Trophoblast cell (in vitro differentiated cells and primary cell): ENCODE measurements around the gene PLBD1.

Source experiments
- DNase-seq, 2 donors: peaks; one replicate each; pipeline ENCODE4 v3.0.0-alpha.2; 2016
- H2AFZ ChIP-seq: 2 replicates; pipeline ENCODE4 v1.6.1; 2013; ENCODE audit warnings: low read length, moderate library complexity, mild to moderate bottlenecking; ENCODE audit not compliant: insufficient read depth, poor library complexity
- H2AK5ac ChIP-seq: 2 replicates; pipeline ENCODE4 v1.6.1; 2013; ENCODE audit warnings: mild to moderate bottlenecking, low read length
- H2BK120ac ChIP-seq: 2 replicates; pipeline ENCODE4 v1.6.1; 2013; ENCODE audit warnings: low read length, mild to moderate bottlenecking, moderate library complexity; ENCODE audit not compliant: insufficient read depth, poor library complexity
- H2BK12ac ChIP-seq: 2 replicates; pipeline ENCODE4 v1.6.1; 2013; ENCODE audit warnings: mild to moderate bottlenecking, low read length, moderate library complexity
- H2BK5ac ChIP-seq: 2 replicates; pipeline ENCODE4 v1.6.1; 2013; ENCODE audit warnings: low read length, low read depth, moderate library complexity, mild to moderate bottlenecking; ENCODE audit not compliant: poor library complexity
- H3K14ac ChIP-seq: 2 replicates; pipeline ENCODE4 v1.6.1; 2013; ENCODE audit warnings: mild to moderate bottlenecking, low read length
- H3K18ac ChIP-seq: 2 replicates; pipeline ENCODE4 v1.6.1; 2013; ENCODE audit warnings: mild to moderate bottlenecking, low read length
- H3K23ac ChIP-seq: 2 replicates; pipeline ENCODE4 v1.6.1; 2013; ENCODE audit warnings: low read length
- H3K27ac ChIP-seq: 2 replicates; pipeline ENCODE4 v1.5.1; 2013; ENCODE audit warnings: low read depth, mild to moderate bottlenecking, inconsistent platforms, low read length, moderate library complexity
- H3K27me3 ChIP-seq: 2 replicates; pipeline ENCODE4 v1.6.1; 2013; ENCODE audit warnings: inconsistent platforms, mild to moderate bottlenecking, low read length, moderate library complexity; ENCODE audit not compliant: insufficient read depth
- H3K36me3 ChIP-seq, 2 experiments: 1 replicate in 1 of 2; 2 replicates in 1 of 2; pipeline ENCODE4 v1.6.1; 2013; ENCODE audit warnings: low read length in 2 of 2, mild to moderate bottlenecking in 2 of 2, moderate library complexity in 1 of 2; ENCODE audit not compliant: insufficient read depth in 2 of 2, control insufficient read depth in 1 of 2
- H3K4ac ChIP-seq: 2 replicates; pipeline ENCODE4 v1.6.1; 2013; ENCODE audit warnings: low read depth, mild to moderate bottlenecking, low read length, moderate library complexity
- H3K4me1 ChIP-seq, 2 experiments: 1 replicate in 1 of 2; 2 replicates in 1 of 2; pipeline ENCODE4 v1.6.1; 2013; ENCODE audit warnings: low read length in 2 of 2, mild to moderate bottlenecking in 2 of 2, moderate library complexity in 1 of 2; ENCODE audit not compliant: insufficient read depth in 2 of 2, control insufficient read depth in 1 of 2
- H3K4me2 ChIP-seq: 2 replicates; pipeline ENCODE4 v1.6.1; 2013; ENCODE audit warnings: inconsistent platforms, mild to moderate bottlenecking, low read length, moderate library complexity
- H3K4me3 ChIP-seq: 2 replicates; pipeline ENCODE4 v1.5.1; 2013; ENCODE audit warnings: mild to moderate bottlenecking, low read depth, low read length, inconsistent platforms
- H3K79me1 ChIP-seq: one replicate; pipeline ENCODE4 v1.6.1; 2013; ENCODE audit warnings: low read length
- H3K79me2 ChIP-seq: 2 replicates; pipeline ENCODE4 v1.6.1; 2013; ENCODE audit warnings: low read length, mild to moderate bottlenecking; ENCODE audit not compliant: control insufficient read depth, insufficient read depth, poor library complexity
- H3K9ac ChIP-seq: 2 replicates; pipeline ENCODE4 v1.6.1; 2013; ENCODE audit warnings: mild to moderate bottlenecking, low read length
- H3K9me3 ChIP-seq: 2 replicates; pipeline ENCODE4 v1.6.1; 2013; ENCODE audit warnings: low read depth, mild to moderate bottlenecking, control low read depth, inconsistent platforms, low read length; ENCODE audit not compliant: insufficient read depth
- H4K12ac ChIP-seq: 2 replicates; pipeline ENCODE4 v1.6.1; 2013; ENCODE audit warnings: low read depth, mild to moderate bottlenecking, low read length, moderate library complexity
- H4K8ac ChIP-seq: 2 replicates; pipeline ENCODE4 v1.6.1; 2013; ENCODE audit warnings: low read depth, mild to moderate bottlenecking, low read length, moderate library complexity
- H4K91ac ChIP-seq: one replicate; pipeline ENCODE4 v1.6.1; 2013; ENCODE audit warnings: low read depth, mild to moderate bottlenecking, low read length, moderate library complexity
- WGBS: extraction: QIAGEN DNeasy Blood & Tissue Kit; methylation state at CpG from one replicate; pipeline ENCODE4 v1.1.7; 2013; ENCODE audit warnings: missing lambda C conversion rate; ENCODE audit not compliant: insufficient read length, insufficient coverage; ENCODE audit errors: extremely low coverage; 5-methylcytosine and 5-hydroxymethylcytosine counted together

PLBD1 gene

DNA sequence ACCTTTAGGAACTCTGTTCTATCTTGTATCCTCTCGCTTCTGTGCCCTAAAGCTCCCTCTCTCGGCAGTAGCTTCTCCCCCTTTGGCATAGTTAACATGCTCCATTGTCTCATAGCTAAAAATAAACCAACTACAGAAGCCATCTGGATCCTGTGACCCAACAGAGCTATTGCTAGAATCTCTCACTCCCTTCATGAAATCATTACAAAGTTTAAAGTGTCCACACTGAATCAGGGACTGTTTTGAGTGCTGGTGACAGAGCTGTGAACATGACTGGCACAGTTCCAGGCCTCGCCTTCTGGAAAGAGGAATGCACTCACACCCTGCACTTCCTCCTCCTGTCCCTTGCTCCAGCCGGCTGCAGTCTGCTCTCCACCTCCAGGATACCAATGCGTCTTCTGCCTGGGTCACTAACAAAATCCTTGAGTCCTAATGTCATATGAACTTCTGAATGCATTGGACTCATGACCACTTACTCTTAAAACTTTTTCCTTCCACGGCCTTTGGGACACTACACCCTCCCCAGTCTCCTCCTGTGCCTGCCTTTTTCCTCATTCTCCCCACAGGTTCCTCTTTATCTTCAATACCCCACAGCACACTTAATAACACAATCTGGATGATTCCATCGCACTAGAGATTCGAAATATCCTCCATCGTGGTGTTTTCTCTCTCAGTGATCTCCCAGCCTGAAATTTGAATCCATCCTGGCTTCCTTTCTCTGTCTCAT, 13.2 kb downstream of the PLBD1 start:
- H3K4me3 ChIP-seq: no peak overlapping the region
- H3K18ac ChIP-seq: no peak overlapping the region
- H3K79me2 ChIP-seq: no peaks in the 10 kb centered on the region
- peak; percentile 40 to 41 for DNase-seq
- WGBS: no CpG with 5 or more reads among the region's 9 CpGs
- no peaks in the 10 kb centered on the region for H3K4me1 ChIP-seq
- H3K4ac ChIP-seq: no peak overlapping the region
- H3K79me1 ChIP-seq: no peaks in the 10 kb centered on the region
- no peaks in the 10 kb centered on the region for H3K27me3 ChIP-seq
- H4K8ac ChIP-seq: no peak overlapping the region
- no peak overlapping the region for H4K12ac ChIP-seq
- no peak overlapping the region for H4K91ac ChIP-seq
- no peak overlapping the region for H2BK12ac ChIP-seq
- no peak overlapping the region for H2AFZ ChIP-seq
- H2BK120ac ChIP-seq: no peak overlapping the region
- no peak overlapping the region for H2BK5ac ChIP-seq
- H2AK5ac ChIP-seq: no peak overlapping the region
- H3K9ac ChIP-seq: no peak overlapping the region
- no peaks in the 10 kb centered on the region for H3K9me3 ChIP-seq
- no peaks in the 10 kb centered on the region for H3K36me3 ChIP-seq
- no peak overlapping the region for H3K4me2 ChIP-seq
- no peak overlapping the region for H3K27ac ChIP-seq
- H3K14ac ChIP-seq: no peak overlapping the region
- no peak overlapping the region for H3K23ac ChIP-seq

DNA sequence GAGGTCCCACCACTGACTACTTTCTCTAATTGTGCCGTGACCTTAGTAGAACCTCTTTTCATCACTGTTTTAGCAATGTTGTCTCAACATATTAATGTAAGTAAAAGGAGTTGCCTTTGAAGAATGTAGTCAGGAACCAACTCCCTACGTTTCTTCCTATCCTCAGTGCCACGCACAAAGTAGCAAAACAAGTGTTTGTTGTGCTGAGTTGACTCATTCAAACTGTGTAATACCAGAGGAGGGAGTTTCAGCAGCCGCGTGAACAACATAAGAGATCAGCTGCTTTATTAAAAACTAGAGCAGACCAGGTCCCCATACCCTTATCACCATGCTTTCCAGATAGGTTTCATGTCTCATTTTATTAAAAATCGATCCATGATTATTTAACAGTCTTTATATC, 19.1 kb downstream of the PLBD1 start:
- DNase-seq: no peak
- Histone ChIP-seq H2BK120ac (no peak overlapping the region), H3K4me1 (no peaks in the 10 kb centered on the region), H2BK5ac (no peak overlapping the region), H3K4me3 (no peak overlapping the region), H3K18ac (no peak overlapping the region), H3K79me1 (no peaks in the 10 kb centered on the region), H3K14ac (no peak overlapping the region), H2AK5ac (no peak overlapping the region), H3K4me2 (no peak overlapping the region), H3K4ac (no peak overlapping the region), H4K91ac (no peak overlapping the region), H3K27me3 (no peaks in the 10 kb centered on the region), H4K8ac (no peak overlapping the region), H3K9me3 (no peaks in the 10 kb centered on the region), H3K27ac (no peak overlapping the region), H3K79me2 (no peaks in the 10 kb centered on the region), H3K23ac (no peak overlapping the region), H3K9ac (no peak overlapping the region), H4K12ac (no peak overlapping the region), H2AFZ (no peak overlapping the region), H3K36me3 (no peaks in the 10 kb centered on the region), H2BK12ac (no peak overlapping the region)
- no CpG with 5 or more reads among the region's 6 CpGs for WGBS

DNA sequence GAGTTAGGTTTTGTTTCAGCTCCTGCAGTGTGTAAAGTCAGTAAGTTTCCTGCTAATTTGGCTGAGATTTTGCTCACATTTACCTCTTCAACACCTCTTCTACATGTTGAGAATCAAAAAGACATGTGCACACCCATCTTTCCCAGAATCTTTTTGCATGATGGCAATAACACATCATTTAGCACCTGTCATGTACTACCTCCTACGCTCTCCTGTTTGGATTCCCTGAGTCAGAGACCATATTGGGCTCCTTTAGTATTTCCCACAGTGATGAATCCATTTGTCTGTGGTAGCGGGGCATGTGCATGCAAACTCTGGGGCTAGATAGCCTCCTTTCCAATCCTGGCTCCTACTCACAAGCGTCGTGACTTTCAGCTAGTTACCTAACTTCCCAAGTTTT, 20.1 kb downstream of the PLBD1 start:
- H2BK120ac ChIP-seq: no peak overlapping the region
- no peak overlapping the region for H4K8ac ChIP-seq
- H3K36me3 ChIP-seq: no peaks in the 10 kb centered on the region
- H2BK5ac ChIP-seq: no peak overlapping the region
- no peak overlapping the region for H2AFZ ChIP-seq
- WGBS: no CpG with 5 or more reads among the region's 4 CpGs
- no peak overlapping the region for H3K9ac ChIP-seq
- no peak overlapping the region for H4K91ac ChIP-seq
- H3K18ac ChIP-seq: no peak overlapping the region
- no peak overlapping the region for H4K12ac ChIP-seq
- no peak overlapping the region for H3K4ac ChIP-seq
- no peak overlapping the region for H3K23ac ChIP-seq
- no peak overlapping the region for H2BK12ac ChIP-seq
- H3K79me2 ChIP-seq: no peaks in the 10 kb centered on the region
- no peak overlapping the region for H3K4me2 ChIP-seq
- no peaks in the 10 kb centered on the region for H3K4me1 ChIP-seq
- no peak overlapping the region for H3K4me3 ChIP-seq
- H3K79me1 ChIP-seq: no peaks in the 10 kb centered on the region
- H3K9me3 ChIP-seq: no peaks in the 10 kb centered on the region
- no peak overlapping the region for H3K14ac ChIP-seq
- DNase-seq: no peak
- H3K27ac ChIP-seq: no peak overlapping the region
- no peaks in the 10 kb centered on the region for H3K27me3 ChIP-seq
- H2AK5ac ChIP-seq: no peak overlapping the region

DNA sequence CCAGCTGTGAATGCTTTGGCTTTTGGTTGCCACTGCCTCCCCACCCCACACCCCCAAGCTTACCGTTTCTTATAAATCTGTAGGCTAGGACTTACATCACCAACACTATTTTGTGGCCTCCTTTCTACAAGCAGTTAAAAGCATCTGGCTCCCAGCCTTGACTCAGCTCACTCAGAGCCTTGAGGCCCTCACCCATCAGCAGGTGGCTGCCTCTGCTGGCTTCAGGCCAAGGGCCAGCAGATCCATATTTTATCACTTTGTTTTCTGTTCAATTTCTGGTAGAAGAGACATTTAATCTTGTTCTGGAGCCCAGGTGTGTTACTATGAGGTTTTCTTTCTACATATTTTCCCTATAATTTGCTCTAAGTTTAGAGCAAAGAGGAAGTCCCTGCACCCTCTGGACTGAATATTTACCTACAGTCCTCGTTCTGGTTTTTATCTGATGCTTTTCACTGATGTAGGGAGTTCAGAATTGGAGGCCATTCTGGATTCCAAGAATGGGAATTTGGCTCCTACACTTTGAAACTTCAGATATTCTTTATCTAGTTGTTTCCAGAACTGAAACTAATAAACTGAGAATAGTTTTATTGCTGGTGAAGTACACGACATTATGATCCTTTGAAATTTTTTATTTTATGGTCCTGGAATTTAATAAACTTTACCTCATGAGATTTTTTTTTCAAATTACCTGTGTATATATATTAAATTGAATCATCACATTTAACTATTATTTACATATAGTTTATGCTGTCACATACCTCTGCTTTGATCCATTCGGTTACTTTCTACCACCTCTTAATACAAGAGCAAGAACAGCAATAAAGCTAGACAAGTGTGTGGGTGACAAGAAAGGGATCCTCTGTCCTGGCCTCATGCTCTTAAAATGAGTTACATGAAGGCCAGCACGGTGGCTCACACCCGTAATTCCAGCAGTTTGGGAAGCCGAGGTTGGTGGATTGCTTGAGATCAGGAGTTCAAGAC, 22.2 kb downstream of the PLBD1 start:
- Histone ChIP-seq H4K8ac (no peak overlapping the region), H3K9ac (no peak overlapping the region), H4K91ac (no peak overlapping the region), H4K12ac (no peak overlapping the region), H3K79me2 (no peaks in the 10 kb centered on the region), H3K79me1 (no peaks in the 10 kb centered on the region), H3K18ac (no peak overlapping the region), H3K14ac (no peak overlapping the region), H3K36me3 (no peaks in the 10 kb centered on the region), H2BK120ac (no peak overlapping the region), H3K27me3 (no peaks in the 10 kb centered on the region), H3K4ac (no peak overlapping the region), H3K9me3 (no peaks in the 10 kb centered on the region), H3K27ac (no peak overlapping the region), H3K23ac (no peak overlapping the region), H3K4me2 (no peak overlapping the region), H2BK12ac (no peak overlapping the region), H3K4me1 (no peaks in the 10 kb centered on the region), H3K4me3 (no peak overlapping the region), H2AK5ac (no peak overlapping the region), H2BK5ac (no peak overlapping the region), H2AFZ (no peak overlapping the region)
- DNase-seq: no peak
- WGBS: no CpG with 5 or more reads among the region's 7 CpGs
